Spleen (tissue), 7 donors: Measurements from ENCODE around the gene DNER.

ENCODE experiments used
- CTCF ChIP-seq, 11 experiments: fragments of 200-600 bp in 7 of 11; fragments of 450-650 bp in 4 of 11; sonication (generic) in 4 of 11; IDR thresholded peaks in 8 of 11; conservative IDR thresholded peaks in 3 of 11; 1 replicate in 7 of 11; 2 replicates in 4 of 11; pipeline versions ENCODE4 v1.4.0 to v1.8.0; 2016 to 2021; ENCODE audit warnings: antibody characterized with exemption in 11 of 11, inconsistent platforms in 4 of 11, mild to moderate bottlenecking in 1 of 11
- POLR2A ChIP-seq, 3 donors: fragments of 450-650 bp; IDR thresholded peaks; one replicate each; pipeline ENCODE4 v1.5.1; 2017; ENCODE audit warnings: antibody characterized with exemption in 3 of 3, mild to moderate bottlenecking in 1 of 3
- POLR2AphosphoS5 ChIP-seq, 3 donors: sonication (generic); formaldehyde crosslinking; IDR thresholded peaks; one replicate each; pipeline ENCODE4 v1.5.1; 2017; ENCODE audit warnings: antibody characterized with exemption in 3 of 3
- donor health status: DM: no; HTN: no; CAD: no; lungs with moderate emphysema.
- donor health status: DM: no; HTN: no; CAD: no.
- donor health status: DM: no; HTN: no; CAD: no.

- TF ChIP-seq CTCF (IDR thresholded peaks at IDR 0.05 in 8 of 11, conservative IDR thresholded peaks at IDR 0.05 in 3 of 11) (no peak), POLR2A (IDR thresholded peaks at IDR 0.05) (no peak), POLR2AphosphoS5 (IDR thresholded peaks at IDR 0.05) (no peak)
Observed at GRCh38 chr2:229660951-229661350, 53.4 kb downstream of the DNER start.
